NCI-H2196 treated with DMSO at 0.1 percent for 48 hours (cell line): ENCODE measurements around the gene AMDHD2.
A peak's percentile ranks its signal among the peaks of the same experiment; 100 is the strongest.

ENCODE experiments used
- DNase-seq: peaks from one replicate; lab custom pipeline; 2025; ENCODE audit not compliant: unreplicated experiment; lab: John Stamatoyannopoulos, UW

AMDHD2 gene

GRCh38 chr16:2498531-2499253 lies 21.5 kb upstream of the AMDHD2 start:
- no peak for DNase-seq

GRCh38 chr16:2499454-2499853 lies 20.7 kb upstream of the AMDHD2 start:
- no peak for DNase-seq

- DNase-seq, result no peak
These were observed 20.2 kb upstream of the AMDHD2 start for GRCh38 chr16:2499890-2500429.

GRCh38 chr16:2500430-2500917 lies 19.7 kb upstream of the AMDHD2 start:
- no peak for DNase-seq

- DNase-seq, result peak; percentile 75
These were observed 19.0 kb upstream of the AMDHD2 start for GRCh38 chr16:2500918-2501750.

GRCh38 chr16:2501946-2502895 lies 17.9 kb upstream of the AMDHD2 start:
- DNase-seq, result no peak

- DNase-seq, result no peak
These were observed 14.5 kb upstream of the AMDHD2 start for GRCh38 chr16:2505695-2506094.

GRCh38 chr16:2507052-2507659 lies 13.0 kb upstream of the AMDHD2 start:
- no peak for DNase-seq

- DNase-seq, result no peak
These were observed 12.5 kb upstream of the AMDHD2 start for GRCh38 chr16:2507665-2508064.

- no peak for DNase-seq
These were observed 11.3 kb upstream of the AMDHD2 start for GRCh38 chr16:2508722-2509400.

GRCh38 chr16:2511128-2511800 lies 8.9 kb upstream of the AMDHD2 start:
- DNase-seq, result no peak

- DNase-seq, result no peak
These were observed 8.0 kb upstream of the AMDHD2 start for GRCh38 chr16:2511996-2512734.

- no peak for DNase-seq
These were observed 7.3 kb upstream of the AMDHD2 start for GRCh38 chr16:2512735-2513404.

- peak; percentile 91 for DNase-seq
These were observed 6.5 kb upstream of the AMDHD2 start, which contains the start of gene ATP6V0C for GRCh38 chr16:2513405-2514332. ATP6V0C (plus strand) TSS chr16:2513952; CDS start chr16:2514104, 152 bp downstream.

- DNase-seq, result no peak
These were observed 5.6 kb upstream of the AMDHD2 start for GRCh38 chr16:2514333-2515179.
